Fibroblast of mammary gland (primary cell): ENCODE results near the gene TPRA1.

Source experiments
- DNase-seq: peaks from one replicate; pipeline ENCODE4 v3.0.0-alpha.2; 2010; ENCODE audit warnings: low read depth
- H3K4me3 ChIP-seq: 2 replicates; pipeline ENCODE4 v1.5.1; 2011; ENCODE audit warnings: low read depth, mild to moderate bottlenecking, low read length, moderate library complexity; ENCODE audit not compliant: control insufficient read depth
- CTCF ChIP-seq: conservative IDR thresholded peaks from 2 replicates; pipeline ENCODE4 v1.5.1; 2011; ENCODE audit warnings: low read depth, low read length, inconsistent platforms; ENCODE audit not compliant: control insufficient read depth, insufficient read depth

TPRA1 gene

GRCh38 chr3:127590282-127590592, 296 bp downstream of the TPRA1 start:
- no peak for TF ChIP-seq CTCF
- peak overlapping the region; percentile 79 for H3K4me3 ChIP-seq
- peak; percentile 24 for DNase-seq

DNA sequence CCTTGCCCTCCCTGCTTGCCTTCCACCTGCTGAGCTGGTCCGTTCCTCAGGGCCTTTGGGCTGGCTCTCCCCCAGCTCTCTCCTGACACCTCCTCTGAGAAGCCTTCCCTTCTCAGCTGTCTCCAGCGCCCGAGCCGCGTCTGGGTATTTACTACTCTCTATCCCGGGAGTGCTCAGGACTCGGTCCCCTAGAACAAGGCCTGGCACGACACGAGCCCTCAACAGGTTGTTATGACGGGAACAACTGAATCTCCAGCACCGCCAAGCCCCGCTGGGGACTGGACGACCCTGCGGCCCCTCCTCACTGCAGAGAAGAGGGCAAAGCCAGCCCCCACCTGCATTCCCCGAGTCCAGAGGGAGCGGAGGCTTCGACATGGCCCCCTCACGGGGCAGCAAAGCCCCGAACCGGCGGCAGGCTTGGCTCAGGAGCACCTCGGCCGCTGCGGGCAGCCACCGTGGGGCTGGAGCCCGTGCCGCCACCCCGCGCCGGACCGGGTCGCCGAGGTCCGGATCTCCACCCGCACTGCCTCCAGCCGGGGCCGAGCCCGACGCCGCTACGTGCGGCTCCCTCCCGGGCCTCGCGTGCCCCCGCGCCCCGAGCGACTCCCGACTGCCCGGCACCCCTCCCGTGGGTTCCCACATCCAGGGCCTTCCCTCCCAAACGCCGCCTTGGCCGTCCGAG, 792 bp downstream of the TPRA1 start:
- peak; percentile 11 for DNase-seq
- TF ChIP-seq CTCF, result no peak
- peak overlapping the region; percentile 79 for H3K4me3 ChIP-seq

DNA sequence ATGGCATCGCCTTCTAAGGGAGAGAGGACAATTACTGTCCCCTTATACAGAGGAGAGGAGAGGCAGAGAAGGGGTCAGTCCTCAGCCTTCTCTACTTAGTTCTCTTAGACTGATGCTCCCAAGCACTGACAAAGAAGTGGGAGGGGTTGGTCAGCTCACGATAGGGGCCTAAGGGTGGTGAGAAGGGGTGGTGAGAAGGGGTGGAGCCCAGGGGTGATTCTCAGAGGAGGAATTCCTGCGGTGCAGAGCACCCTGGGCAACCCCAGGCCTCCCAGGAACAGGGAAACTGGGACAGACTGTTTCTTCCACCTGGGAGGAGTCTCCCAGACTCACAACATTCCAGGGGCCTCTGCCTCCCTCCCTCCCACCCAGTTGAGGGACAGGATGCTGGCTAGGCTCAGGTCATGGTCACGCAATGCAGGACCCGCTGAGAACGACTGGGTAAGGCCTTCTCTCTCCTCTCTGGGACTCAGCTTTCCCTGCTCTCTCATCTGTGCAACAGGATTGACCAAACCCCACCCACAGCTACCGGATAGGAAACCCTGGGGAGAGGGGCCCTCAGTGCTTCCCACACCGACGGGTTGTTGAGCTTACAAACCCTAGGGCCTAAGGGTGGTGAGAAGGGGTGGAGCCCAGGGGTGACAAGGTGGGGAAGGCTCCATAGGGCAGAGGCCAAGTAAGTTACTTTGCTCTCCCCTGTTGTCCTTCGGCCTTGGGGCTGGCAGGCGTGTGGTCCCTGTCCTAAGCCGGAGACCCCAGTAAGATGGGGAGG, 1.5 kb downstream of the TPRA1 start:
- no peak for TF ChIP-seq CTCF
- H3K4me3 ChIP-seq, result peak overlapping the region; percentile 79
- peak; percentile 67 for DNase-seq

- H3K4me3 ChIP-seq, result no peak overlapping the region
- no peak for DNase-seq
- no peak for TF ChIP-seq CTCF
These were observed 2.7 kb downstream of the TPRA1 start for GRCh38 chr3:127587876-127588275.

- TF ChIP-seq CTCF, result no peak
- DNase-seq, result no peak
- H3K4me3 ChIP-seq, result no peak overlapping the region
These were observed 4.6 kb downstream of the TPRA1 start for GRCh38 chr3:127585813-127586413.

DNA sequence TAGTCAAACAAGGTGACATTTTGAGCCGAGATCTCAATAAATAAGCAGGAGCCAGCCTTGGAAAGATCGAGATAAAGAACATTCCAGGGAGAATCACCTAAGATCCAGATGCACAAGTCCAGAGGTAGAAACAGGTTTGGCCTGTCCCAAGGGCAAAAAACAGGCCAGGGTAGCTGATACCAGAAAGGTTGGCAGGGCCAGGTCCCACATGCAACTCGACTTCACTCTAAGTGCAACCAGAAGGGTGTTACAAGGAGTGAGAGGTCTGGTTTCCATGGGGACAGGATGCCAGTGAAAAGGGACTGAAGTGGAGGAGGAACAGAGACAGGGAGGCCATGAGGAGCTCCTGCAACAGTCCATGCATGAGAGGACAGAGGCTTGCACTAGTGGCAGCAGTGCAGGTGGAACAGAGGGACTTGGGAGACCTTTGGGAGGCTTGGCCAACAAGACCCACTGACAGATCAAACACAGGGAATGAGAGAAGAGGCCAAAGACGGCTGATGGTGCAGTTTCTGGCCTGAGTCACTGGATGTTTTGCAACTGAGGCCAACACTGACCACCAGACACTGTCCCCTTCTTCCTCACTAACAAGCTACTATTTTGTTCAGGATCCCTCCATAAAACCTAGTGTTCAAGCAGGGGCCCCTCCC, 5.2 kb downstream of the TPRA1 start:
- no peak overlapping the region for H3K4me3 ChIP-seq
- no peak for TF ChIP-seq CTCF
- peak; percentile 67 for DNase-seq
